CD4-positive, alpha-beta T cell treated with Interleukin-15 for 4 hours (primary cell): Measurements from ENCODE around the gene BDH2.

Source experiments
- DNase-seq: peaks from one replicate; pipeline ENCODE4 v3.0.0-alpha.2; 2020; ENCODE audit warnings: low spot score

BDH2 gene

DNA sequence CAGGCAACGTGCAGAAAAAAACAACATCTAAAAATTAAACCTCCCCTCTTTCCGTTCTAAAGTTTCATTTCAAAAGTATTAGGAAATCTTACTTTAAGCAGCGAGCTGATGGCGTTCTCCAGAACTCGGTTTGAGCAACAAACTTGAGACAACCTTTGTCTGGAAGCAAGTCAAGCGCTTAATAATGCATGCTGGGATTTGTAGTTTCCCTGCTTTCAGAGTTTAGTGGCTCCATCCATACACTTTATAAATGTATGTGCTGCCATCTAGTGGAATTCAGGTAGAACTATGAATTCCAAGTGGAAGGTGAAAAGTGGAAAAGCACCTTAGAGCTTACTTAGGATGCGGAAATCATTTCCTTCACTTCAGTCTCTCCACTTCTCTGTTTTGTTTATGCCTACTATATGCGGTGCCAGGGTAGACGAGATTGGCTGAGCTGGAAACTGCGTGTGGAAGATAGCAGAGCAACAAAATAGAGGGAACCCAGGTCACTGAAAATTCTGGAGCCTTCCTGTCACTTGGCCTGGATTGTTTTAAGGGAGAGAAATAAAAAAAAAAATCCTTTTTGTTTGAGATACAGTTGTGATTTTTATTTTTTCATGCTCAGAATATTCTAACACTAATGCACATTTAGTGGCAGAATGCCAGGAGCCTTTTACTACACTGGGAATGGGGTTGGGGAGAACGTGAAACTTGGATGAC, at the start of gene BDH2:
Gene BDH2 (minus strand): TSS at position 144 of the 702 bp plus-strand sequence. CDS start 3,580 bp downstream, outside the sequence.
- DNase-seq = peak; percentile 85

DNA sequence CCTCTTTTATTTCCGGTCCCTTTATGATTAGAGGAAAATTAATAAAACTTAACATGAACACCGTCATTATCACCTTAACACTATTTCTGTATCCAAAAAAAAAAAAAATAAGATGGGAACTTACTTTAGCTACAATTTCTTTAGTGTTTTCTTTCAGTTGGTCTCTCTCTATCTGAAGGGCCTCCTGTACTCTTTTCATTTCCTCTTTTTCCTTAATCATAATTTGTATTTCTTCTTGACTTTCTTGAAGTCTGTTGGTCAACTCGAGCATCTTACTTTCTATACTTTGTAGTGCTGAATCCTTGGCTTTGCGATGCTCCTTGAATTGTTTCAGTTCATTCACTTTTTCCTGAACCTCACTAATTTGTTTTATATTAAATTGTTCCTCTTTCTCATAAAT, 45.3 kb upstream of the BDH2 start:
- DNase-seq = no peak

DNA sequence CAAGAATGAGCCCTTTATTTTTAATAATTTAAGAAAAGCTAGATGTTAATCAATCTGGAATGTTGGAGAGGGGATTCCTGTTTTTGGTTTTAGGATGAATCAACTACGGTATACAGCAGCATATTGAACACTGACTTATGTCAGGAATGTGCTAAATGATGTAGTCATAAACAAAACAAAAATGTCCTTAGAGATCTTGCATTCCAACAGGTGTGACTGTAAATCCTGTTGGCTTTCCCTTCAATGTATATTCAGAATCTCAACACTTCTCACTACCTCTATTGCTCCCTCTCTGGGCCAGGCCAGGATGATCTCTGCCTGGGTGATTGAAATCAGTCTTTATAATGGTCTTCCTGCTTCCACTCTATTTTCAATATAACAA, 37.8 kb upstream of the BDH2 start:
- no peak for DNase-seq

DNA sequence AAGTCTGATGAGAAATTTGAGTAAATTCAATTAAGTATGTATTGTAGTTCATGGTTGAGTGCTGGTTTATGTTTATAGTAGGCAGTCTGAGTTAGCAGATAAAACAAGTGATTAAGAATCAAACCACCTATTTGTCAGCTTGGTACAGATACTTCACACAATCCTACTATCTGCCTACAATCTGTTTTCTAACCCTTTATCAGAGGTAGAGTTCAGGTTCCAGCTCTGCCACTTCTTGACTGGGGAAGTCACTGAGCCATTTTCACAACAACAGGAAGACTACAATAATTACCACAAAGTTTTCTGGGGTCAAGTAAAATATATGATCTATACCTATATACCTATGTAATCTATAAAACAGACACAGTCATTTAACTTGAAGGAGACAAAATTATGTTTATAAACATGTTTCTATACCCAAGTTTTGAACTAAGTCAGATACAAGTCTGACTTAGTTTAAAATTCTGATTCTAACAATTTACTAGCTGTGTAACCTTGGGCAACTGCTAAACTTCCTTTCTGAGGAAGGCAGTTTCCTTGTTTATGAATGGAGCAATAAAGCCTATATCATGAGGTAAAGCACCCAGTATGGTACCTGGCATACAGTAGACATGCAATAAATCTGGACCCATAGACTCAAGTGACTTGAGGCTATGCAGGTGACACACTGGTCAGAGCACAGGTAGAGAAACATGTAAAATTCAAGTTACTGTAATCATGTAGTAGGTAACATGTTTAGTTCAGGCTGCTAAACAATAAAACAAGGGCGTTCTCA, 37.2 kb upstream of the BDH2 start:
- DNase-seq = no peak

DNA sequence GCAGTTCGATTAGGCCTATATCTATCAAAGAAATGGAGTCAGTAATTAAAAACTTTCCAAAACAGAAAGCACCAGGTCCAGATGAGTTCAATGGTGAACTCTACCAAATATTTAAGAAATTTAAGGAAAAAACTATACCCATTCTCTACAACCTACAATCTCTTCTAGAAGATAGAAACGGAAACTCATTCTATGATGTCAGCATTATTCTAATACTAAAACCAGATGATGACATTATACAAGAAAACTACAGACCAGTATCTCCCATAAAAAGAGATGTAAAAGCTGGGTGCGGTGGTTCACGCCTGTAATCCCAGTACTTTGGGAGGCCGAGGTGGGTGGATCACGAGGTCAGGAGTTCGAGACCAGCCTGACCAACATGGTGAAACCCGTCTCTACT, 29.5 kb upstream of the BDH2 start:
- no peak for DNase-seq

DNA sequence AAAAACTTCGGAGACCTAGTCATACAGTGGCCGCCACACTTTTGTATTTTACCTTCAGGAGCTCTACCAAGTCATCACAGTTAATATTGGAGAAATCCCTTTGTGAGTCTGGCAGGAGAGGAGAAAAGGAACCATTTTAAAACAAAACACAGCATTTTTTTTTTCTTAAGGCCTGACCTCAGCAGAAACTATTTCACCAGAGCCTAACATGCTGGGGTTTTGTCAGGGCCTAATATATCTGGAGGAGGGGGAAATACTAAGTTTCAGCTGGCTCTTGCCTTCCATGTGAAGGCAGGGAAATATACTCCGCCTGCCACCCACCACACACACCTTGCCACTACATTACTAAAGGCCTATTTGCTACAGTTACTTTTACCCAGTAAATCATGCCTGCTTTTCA, 26.5 kb upstream of the BDH2 start:
- DNase-seq = no peak

DNA sequence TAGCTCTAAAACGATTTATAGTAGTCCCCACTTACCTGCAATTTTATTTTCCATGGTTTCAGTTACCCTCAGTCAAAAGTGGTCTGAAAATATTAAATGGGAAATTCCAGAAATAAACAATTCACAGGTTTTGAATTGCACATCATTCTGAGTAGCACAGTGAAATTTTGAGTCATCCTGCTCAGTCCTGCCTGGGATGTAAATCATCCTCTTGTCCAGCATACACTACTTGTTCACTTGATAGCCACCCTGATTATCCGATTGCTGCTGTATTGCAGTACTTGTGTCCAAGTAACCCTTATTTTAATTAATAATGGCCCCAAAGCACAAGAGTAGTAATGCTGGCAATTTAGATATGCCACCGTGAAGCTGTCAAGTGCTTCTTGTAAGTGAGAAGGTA, 23.5 kb upstream of the BDH2 start:
- no peak for DNase-seq

DNA sequence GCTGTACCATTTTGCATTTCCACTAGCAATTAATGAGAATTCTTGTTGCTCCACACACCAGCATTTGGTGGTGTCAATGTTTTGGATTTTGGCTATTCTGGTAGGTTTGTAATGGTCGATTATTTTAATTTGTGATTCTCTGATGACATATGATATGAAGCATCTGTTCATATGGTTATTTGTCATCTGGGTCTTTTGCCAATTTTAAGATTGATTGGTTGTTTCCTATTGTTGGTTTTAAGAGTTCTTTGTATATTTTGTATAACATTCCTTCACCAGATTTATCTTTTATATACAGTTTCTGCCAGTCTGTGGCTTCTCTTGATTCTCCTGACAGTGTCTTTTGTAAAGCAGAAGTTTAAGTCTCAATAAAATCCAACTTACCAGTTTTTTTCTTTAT, 18.5 kb upstream of the BDH2 start:
- no peak for DNase-seq

DNA sequence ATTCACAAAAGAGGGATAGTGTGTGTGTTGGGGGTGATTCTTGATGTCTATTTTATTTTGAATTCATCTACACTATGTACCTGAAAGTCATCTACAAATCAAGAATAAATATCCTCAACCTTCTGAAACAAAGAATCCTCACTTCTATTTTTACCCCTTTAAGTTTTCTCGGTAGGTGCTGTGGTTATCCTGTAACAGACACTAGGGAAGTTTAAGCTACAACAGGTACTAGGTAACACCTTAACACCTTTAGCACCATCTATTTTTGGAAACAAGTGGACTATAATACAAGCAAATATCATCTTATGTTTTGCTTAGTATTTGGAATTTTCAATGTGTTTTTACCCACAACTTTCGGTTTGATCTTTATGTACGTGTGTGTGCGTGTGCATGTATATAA, 12.0 kb upstream of the BDH2 start:
- no peak for DNase-seq

DNA sequence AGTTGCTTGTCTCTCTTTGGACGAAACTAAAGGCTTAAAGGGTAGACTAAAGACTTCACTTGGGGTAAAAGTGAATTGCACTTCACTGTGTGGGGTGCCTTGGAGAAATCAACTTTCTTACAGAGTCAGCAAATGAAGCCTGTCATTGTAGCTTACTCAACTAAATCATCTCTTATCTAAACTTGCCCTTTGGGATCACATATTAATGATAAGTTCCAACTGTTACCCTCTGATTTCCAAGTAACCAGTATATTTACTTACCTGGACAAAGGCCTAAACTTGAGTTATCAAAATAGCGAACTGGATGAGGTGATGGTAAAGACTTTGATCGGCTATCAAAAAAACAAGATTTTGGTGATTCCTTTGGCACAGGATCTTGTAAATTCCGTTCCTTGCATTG, 8.9 kb upstream of the BDH2 start:
- no peak for DNase-seq

DNA sequence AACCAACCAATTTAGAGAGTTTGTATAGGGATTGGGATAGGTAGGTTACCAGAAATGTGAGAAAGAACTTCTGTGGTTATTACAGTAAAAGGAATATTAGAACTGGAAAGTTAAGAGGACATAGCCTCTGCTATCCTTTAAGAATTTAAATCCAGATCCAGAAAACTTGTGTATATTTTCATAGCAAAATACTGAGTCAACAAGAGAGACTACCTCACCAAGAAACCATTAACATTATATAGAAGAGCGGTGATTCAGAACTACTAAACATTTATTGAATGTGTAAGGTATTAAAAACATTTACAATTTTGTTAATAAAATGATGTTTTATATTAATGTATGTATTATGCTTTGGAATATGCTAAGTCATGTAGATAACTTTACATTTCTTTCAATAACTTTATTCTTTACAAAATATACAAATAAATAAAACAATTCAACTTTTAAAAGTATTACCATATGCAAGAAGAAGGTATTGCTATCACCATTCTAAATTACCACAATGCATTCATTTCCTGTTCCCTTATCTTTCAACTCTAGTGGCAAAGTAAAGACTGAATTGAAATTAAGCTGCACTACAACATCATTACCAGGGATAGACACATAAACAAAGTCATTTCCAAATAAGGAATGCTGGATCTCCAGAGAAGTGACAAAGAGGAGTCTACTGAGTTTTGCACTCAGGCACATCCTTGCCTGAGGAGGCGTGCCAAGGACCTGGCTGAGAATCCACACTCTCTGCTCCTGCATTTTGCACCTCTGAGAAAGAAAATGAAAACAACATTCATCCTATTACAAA, 6.1 kb upstream of the BDH2 start:
- no peak for DNase-seq

DNA sequence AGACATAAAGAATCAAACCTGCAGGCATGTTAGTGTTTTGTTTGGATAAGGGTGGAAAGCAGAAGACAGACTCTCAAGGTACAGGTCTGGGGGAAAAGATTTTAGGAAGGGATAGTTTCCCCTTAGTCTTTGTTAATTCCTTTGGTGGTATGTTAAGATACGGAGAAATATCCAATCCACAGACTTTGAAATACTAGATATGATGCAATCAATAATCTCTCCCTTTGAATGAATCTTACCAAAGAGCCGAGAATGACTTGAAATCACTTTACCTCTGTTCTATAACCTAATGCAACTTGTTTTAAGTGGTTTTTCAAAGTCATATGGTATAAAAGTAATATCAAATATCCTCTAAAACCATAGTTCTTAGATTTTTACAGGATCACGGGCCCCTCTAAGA, 5.3 kb upstream of the BDH2 start:
- DNase-seq = no peak

DNA sequence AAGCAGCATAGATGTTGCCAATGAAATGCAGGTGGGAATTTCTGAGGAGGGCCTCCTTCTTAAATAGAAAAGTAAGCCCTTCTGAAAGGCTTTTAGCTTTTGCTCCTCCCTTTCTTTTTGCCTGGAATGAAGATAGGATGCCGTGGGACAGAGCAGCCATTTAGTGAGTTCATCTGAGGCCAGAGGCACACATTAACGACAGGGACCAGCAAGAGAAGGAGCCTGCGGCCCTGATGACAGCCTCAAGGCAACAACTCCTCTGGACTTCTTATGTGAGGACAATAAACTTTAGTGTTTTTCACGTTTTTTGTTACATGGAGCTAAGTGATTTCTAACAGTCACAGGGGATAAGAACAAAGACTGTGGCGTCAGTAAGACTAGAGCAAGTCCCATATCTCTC, 1.1 kb upstream of the BDH2 start:
- DNase-seq = no peak

DNA sequence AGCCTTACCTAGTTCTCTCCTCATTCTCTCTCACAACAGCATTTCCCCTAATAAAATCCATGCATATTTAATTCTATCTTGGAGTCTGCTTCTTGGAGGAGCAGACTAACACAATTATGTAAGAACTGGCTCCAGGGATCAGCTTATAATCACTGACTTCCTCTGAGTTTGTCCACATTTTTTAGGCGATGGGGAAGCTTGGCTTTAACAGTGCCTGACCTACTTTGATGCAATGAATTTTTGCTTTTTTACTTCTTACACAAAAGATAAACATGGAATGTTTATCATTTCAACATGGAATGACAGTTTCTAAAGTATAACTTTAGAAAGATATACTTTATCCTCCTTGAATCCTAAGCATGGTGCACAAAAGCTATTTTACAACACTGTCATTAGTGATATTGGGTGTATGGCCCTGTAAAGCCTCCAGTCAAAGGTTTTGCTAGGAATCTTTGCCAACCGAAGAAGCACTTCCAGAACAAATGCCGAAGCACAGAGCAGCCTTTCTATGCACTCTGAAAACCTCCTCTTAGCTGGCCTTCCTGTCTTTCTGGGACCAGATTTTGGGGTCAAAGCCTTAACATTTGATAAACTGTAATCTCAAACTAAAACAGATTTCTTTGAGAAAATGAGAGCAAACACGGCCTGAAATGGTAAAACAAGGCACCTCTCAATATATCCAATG, 736 bp downstream of the BDH2 start:
- no peak for DNase-seq

DNA sequence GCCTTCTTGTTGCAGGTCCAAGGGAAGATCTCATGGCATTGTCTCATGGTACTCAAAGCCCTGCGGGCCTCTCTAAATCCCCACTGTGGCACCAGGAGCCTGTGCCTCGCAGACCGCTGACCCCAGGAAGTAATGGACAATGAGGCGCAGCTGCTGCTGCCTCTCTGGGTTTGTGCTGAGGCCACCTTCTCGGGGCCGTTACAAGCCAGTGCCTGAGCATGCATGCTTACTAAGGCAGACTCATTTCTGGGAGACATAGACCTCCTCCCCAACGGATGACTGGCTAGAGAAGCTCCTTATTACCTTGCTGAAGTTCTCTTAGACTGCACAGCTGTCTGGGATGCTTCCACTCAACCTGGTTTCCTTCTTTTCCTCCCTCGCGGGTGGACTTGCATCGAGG, 1.3 kb downstream of the BDH2 start:
- DNase-seq = no peak

DNA sequence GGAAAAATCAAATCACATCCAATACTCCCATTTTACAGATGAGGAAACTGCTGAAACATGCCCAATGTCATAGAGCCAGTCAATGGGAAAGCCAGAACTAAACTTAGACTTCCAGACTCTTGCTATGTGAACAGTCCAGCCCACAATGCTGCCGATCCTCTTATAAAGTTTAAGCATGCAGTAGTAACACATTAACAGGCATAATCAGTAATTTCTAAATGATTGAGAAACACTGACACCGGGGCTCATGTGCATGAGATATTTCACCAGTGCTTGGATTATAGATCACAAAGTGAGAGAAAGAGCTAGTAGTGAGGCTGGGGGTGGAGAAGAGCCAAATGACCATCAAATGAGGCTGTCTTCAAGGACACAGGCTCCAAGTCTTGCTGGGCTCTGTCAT, 2.5 kb downstream of the BDH2 start:
- no peak for DNase-seq

DNA sequence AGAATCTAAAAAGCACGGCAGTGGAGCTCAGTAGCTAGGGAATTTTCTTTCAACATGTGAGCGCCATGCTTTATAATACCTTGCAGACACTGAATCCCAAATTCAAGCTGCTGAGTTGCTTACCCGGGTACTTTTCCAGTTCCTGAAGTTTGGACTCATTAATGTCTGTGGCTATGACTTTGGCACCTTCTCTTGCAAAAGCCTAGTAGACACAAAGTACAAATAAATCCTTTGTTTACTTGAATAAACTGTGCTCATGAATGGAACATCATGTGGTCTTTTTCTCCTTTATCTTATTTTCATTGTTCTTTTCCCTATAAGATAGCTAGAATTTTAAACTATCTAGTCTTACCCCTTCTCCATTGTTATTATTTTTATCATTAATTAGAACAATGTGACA, 4.6 kb downstream of the BDH2 start:
- DNase-seq = no peak

DNA sequence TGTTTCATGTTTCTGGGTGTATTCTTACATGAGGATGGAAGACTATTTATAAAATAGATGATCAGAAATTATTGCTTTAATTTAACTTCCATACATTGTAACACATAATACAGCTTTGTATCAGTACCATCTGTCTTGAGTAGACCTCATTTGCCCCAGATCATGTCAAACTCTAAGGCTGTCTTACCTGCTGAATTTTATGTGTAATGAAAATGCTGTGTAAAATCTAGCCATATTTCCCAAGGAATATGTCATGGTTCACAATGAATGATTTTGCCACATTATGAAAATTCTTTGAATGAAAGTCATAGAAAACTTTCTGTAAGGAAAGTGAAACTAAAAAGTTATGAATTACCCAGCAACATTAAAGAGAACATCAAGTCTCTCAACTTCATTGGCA, 7.4 kb downstream of the BDH2 start:
- no peak for DNase-seq

DNA sequence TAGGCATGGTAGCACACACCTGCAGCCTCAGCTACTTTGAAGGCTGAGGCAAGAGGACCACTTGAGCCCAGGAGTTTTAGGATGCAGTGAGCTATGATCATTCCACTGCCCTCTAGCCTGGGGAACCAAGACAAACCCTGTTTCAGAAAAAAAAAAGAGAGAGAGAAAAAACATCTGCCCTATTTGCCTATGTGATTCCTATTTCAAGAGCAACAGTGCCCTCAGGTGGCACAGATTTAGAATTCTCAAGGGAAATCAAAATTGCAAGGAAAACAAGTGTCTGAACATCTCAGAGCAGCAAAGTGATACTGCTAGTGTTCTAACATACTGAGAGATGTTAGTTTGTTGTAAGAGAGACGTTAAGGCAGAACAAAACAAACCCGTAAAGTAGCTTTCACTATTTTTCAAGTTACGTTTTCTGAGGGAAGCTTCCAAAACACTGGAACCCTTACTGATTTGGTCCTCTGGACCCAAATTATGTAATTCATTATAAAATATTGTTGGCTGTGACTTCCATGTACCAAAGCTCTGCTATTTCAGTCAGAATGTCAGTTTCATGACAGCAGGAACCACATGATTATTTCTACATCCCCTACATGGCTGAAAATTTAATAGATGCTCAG, 7.9 kb downstream of the BDH2 start:
- DNase-seq = peak; percentile 64

DNA sequence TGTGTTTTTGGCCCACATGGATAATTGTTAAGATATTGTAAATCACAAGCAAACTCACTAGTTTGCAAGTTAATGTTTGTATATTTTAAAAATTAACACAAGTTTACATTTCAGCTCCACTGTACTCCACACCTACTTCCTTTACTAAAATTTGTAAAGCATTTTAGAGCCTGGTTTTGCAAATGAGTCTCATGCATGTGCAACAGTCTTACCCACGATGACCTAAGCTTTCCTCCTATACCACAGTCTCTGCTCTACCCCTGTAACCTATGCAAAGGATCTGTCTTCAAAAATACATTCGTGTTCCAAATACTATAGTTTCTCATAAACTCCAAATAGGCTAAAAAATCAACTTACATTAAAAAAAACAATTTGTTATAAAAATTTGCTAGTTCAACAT, 10.2 kb downstream of the BDH2 start:
- DNase-seq = no peak

DNA sequence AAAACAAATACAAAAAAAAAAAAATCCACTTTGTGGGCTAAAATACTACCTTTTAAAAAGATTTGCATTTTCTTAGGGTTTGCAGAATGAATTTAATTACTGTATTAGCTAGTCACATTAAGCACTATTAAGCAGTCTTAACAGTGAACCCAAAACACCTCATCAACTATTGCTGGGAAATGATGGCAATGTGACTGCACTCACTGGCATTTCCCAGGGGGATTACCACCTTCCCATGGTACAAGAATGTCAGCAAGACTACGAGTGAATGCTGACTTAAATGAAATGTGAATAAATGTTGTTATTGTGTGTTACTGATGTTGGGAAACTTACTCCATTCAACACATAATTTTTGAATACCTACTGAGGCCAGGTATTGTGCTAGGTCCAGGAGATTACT, 13.1 kb downstream of the BDH2 start:
- DNase-seq = no peak

DNA sequence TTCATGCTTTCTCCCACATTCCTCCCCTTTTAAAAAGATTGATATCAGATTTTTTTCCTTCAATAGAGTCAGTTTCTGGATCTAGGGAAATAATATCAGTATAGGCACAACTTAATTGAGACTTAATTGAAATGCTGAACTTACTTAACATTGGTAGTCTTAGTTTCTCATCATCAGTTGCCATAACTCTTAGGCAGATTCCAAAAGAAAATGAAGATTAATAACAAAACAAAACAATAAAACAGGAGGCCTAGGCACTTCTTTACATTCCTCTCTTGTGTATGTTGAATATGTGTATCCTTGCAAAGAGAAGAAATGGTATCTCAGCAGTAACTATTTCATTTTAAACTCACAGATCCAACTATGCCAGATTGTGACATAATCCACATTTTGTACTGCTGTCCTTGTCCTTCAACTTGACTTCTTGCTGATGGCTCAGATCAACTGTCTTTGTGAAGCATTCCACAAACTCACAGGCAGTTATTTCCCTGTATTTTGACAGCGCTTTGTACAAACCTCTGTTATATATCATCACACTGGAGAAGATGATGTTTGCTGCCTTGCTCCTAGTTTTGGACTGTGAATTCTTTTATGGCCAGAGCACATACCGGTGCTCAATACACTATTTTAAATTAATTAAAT, 14.0 kb downstream of the BDH2 start:
- DNase-seq = no peak
